GM12892 (cell line): ENCODE results near the gene JAZF1.

Experiments used
- POLR2A ChIP-seq: IDR thresholded peaks from 2 replicates; pipeline ENCODE4 v1.6.1; 2011; ENCODE audit warnings: low read depth, low read length, control low read depth
- TAF1 ChIP-seq: IDR thresholded peaks from 2 replicates; pipeline ENCODE4 v1.6.1; 2011; ENCODE audit warnings: low read depth, mild to moderate bottlenecking, control low read depth, low read length, borderline replicate concordance

DNA sequence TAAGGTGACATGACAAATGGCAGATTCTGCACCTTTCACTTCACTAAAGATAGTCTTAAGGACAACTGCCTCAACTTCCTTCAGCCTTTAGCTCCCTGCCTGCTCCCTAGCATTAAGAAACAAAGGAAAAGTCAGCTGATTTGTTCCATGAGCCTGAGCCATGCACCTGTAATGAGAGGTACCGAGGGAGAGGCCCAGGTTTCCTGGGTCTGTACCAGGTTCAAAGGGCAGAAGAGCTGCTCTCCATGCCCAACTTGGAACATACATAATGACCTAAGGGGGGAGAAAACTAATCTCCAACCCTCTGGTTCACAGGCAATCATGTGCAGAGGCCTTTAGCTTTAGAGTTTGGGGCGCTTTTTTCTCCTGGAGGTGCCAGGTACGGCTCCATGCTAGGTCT is 111.2 kb downstream of the JAZF1 start:
- TF ChIP-seq POLR2A (no peak), TAF1 (no peak)
